ENCODE measurements around the gene C1RL. TPM values are rescaled to one million over a fixed set of nuclear protein-coding genes. Genes with fewer than 3 reads are reported as not detected.
"Not testable (repeated sequence)": the region's sequence is repeated elsewhere in the genome, so short reads cannot be mapped to it uniquely, and the experiment has no call there.

The C1RL gene
- total RNA-seq, 1 experiment from 2014 or later, result 2.4 TPM

DNA sequence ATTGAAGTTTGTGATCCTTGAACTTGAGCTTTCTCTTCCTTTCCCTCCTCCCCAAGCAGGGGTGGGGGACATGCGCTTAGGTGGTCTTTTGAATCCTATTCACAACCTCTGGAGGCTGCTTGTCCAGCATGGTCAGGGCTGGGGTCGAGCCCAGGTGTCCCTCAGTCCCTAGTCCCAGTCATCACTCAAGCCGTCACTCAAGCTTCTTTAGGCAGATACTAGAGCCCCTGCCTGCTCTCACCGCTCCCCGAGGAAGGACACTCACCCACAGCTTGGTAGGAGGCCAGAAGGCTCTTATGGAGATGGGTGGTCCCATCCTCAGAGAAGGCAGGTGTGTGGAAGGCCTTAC lies 532 bp upstream of the C1RL start:
- H3K27ac ChIP-seq (ENCODE audit: low read depth, low read length, poor library complexity, severe bottlenecking), result no peak overlapping the region
- peaks cover 9% of the 10 kb centered on the region for H3K9me3 ChIP-seq (ENCODE audit: low read depth, low read length, poor library complexity, severe bottlenecking)
- H3K27me3 ChIP-seq (replicated peaks; ENCODE audit: insufficient read depth, low read depth, low read length, poor library complexity), result no peaks in the 10 kb centered on the region
- ChIA-PET POLR2A (ENCODE audit: low non-redundant PET) (no interaction called here), CTCF (interaction anchor here (1.0 kb wide), 1 partner anchor 165 kb away, joined by 3 read pairs; no protein-coding TSS in a partner anchor)
- no peak overlapping the region for H3K4me3 ChIP-seq (ENCODE audit: low read depth, low read length, poor library complexity, severe bottlenecking)
- no peak for TF ChIP-seq EZH2 (IDR thresholded peaks at IDR 0.05; ENCODE audit: borderline replicate concordance, low read depth, low read length, poor library complexity, severe bottlenecking)
- TF ChIP-seq, protein P1, sequence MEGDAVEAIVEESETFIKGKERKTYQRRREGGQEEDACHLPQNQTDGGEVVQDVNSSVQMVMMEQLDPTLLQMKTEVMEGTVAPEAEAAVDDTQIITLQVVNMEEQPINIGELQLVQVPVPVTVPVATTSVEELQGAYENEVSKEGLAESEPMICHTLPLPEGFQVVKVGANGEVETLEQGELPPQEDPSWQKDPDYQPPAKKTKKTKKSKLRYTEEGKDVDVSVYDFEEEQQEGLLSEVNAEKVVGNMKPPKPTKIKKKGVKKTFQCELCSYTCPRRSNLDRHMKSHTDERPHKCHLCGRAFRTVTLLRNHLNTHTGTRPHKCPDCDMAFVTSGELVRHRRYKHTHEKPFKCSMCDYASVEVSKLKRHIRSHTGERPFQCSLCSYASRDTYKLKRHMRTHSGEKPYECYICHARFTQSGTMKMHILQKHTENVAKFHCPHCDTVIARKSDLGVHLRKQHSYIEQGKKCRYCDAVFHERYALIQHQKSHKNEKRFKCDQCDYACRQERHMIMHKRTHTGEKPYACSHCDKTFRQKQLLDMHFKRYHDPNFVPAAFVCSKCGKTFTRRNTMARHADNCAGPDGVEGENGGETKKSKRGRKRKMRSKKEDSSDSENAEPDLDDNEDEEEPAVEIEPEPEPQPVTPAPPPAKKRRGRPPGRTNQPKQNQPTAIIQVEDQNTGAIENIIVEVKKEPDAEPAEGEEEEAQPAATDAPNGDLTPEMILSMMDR (conservative IDR thresholded peaks at IDR 0.05; ENCODE audit: low read depth, low read length), result no peak
- intact Hi-C loops (cut with micrococcal nuclease; ENCODE audit: unreplicated experiment), result loop anchor here (1.0 kb wide), 1 partner anchor 165 kb away; the partner anchor contains the start of gene C12orf57
- no TSS peak for BruUV-seq (replicated peaks)
- no peak for DNase-seq (ENCODE audit: low spot score)
- no peaks in the 10 kb centered on the region for H3K4me1 ChIP-seq (ENCODE audit: insufficient read depth, low read length, poor library complexity, severe bottlenecking)
- H3K36me3 ChIP-seq (ENCODE audit: insufficient read depth, low read length, poor library complexity, severe bottlenecking), result no peaks in the 10 kb centered on the region

DNA sequence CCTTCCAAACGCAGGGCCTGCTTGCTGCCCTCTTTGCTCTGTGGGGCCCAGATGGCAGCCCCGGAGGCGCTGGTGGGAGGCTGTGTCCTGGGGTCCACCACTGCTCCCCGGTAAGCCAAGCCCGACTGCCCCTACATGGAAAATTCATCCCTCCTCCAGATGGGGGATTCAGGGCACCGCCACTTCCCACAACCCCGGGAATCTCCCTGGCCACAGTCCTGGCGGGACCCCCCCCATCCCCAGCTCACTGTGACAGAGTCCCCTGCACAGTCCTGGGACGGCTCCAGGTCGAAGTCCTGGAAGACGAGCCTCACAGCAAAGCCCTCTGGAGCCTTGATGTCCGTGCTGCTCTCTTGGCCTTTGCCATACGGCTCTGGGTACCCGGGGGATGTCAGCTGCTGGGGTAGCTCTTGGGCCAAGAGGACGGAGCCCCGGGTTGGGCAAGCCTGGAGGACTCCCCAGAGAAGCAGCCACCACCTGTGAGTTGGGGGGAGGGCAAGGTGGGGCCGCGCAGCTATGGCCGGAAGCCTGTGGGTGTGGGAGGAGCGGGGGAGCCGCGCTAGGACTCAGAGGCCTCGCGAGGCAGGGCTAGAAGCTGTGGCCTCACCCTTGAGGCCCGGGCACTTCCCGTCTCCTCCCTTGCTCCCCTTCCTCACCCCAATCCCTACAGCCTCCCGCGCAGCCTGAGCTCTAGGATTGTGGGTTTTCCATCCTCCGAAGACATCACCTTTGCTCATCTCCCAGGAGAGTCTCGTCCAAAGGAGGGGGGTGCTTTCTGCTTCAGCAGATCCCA lies 815 bp downstream of the C1RL start:
- no peaks in the 10 kb centered on the region for H3K36me3 ChIP-seq (ENCODE audit: insufficient read depth, low read length, poor library complexity, severe bottlenecking)
- H3K9me3 ChIP-seq (ENCODE audit: low read depth, low read length, poor library complexity, severe bottlenecking), result peaks cover 9% of the 10 kb centered on the region
- no peaks in the 10 kb centered on the region for H3K4me1 ChIP-seq (ENCODE audit: insufficient read depth, low read length, poor library complexity, severe bottlenecking)
- TF ChIP-seq EZH2 (IDR thresholded peaks at IDR 0.05; ENCODE audit: borderline replicate concordance, low read depth, low read length, poor library complexity, severe bottlenecking), result no peak
- TF ChIP-seq, protein P1 (conservative IDR thresholded peaks at IDR 0.05; ENCODE audit: low read depth, low read length), result no peak
- ChIA-PET CTCF (interaction anchor here (0.7 to 1.2 kb wide), 2 partner anchors 164 to 341 kb away, joined by 4 to 6 read pairs; partner anchors contain the start of genes C12orf57 and RNU7-1), POLR2A (ENCODE audit: low non-redundant PET) (interaction anchor here (0.5 to 0.7 kb wide), 2 partner anchors 164 to 235 kb away, joined by 3 to 13 read pairs; partner anchors contain the start of genes C12orf57 and SPSB2)
- DNase-seq (ENCODE audit: low spot score), result no peak
- H3K4me3 ChIP-seq (ENCODE audit: low read depth, low read length, poor library complexity, severe bottlenecking), result peak overlapping the region; percentile 42
- no peaks in the 10 kb centered on the region for H3K27me3 ChIP-seq (replicated peaks; ENCODE audit: insufficient read depth, low read depth, low read length, poor library complexity)
- no peak overlapping the region for H3K27ac ChIP-seq (ENCODE audit: low read depth, low read length, poor library complexity, severe bottlenecking)
- BruUV-seq (replicated peaks), result no TSS peak
- intact Hi-C loops (cut with micrococcal nuclease; ENCODE audit: unreplicated experiment), result no loop called here

DNA sequence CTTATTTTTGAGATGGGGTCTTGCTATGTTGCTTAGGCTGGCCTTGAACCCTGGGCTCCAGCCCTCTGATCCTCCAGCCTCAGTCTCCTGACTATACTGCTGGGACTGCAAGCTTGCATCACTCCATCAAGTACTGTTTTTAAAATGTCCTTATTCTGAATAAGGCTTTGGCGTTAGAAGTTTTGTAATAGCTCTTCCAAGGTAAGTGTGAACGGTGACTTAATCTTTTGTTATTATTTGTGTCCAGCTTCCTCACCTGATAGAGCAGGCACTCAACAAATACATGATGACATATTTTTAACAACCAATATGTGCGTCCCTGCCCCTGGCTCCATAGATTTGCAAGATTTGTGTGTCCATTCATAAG lies 1.4 kb downstream of the C1RL start:
- Histone ChIP-seq H3K4me3 (ENCODE audit: low read depth, low read length, poor library complexity, severe bottlenecking) (no peak overlapping the region), H3K27me3 (replicated peaks; ENCODE audit: insufficient read depth, low read depth, low read length, poor library complexity) (no peaks in the 10 kb centered on the region), H3K4me1 (ENCODE audit: insufficient read depth, low read length, poor library complexity, severe bottlenecking) (no peaks in the 10 kb centered on the region), H3K36me3 (ENCODE audit: insufficient read depth, low read length, poor library complexity, severe bottlenecking) (no peaks in the 10 kb centered on the region), H3K9me3 (ENCODE audit: low read depth, low read length, poor library complexity, severe bottlenecking) (peaks cover 9% of the 10 kb centered on the region), H3K27ac (ENCODE audit: low read depth, low read length, poor library complexity, severe bottlenecking) (no peak overlapping the region)
- TSS peak; percentile 35 for BruUV-seq (replicated peaks)
- ChIA-PET POLR2A (ENCODE audit: low non-redundant PET) (no interaction called here), CTCF (no interaction called here)
- DNase-seq (ENCODE audit: low spot score), result no peak
- no peak for TF ChIP-seq EZH2 (IDR thresholded peaks at IDR 0.05; ENCODE audit: borderline replicate concordance, low read depth, low read length, poor library complexity, severe bottlenecking)
- TF ChIP-seq, protein P1 (conservative IDR thresholded peaks at IDR 0.05; ENCODE audit: low read depth, low read length), result no peak
- intact Hi-C loops (cut with micrococcal nuclease; ENCODE audit: unreplicated experiment), result no loop called here

DNA sequence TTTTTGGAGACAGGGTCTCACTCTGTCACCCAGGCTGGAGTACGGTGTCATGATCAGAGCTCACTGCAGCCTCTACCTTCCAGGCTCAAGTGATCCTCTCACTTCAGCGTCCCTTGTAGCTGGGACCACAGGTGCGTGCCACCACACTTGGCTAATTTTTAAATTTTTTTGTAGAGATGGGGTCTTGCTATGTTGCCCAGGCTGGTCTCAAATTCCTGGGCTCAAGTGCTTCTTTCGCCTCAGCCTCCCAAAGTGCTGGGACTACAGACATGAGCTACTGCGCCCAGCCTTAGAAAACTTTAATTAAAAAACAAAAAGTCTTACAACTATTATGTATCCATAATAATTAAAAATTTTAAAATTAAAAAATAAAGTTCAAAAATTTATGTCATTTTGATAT lies 1.8 kb downstream of the C1RL start:
- POLR2A ChIA-PET (ENCODE audit: low non-redundant PET); H3K4me3 ChIP-seq (ENCODE audit: low read depth, low read length, poor library complexity, severe bottlenecking); H3K27ac ChIP-seq (ENCODE audit: low read depth, low read length, poor library complexity, severe bottlenecking); H3K27me3 ChIP-seq (replicated peaks; ENCODE audit: insufficient read depth, low read depth, low read length, poor library complexity); H3K9me3 ChIP-seq (ENCODE audit: low read depth, low read length, poor library complexity, severe bottlenecking); H3K36me3 ChIP-seq (ENCODE audit: insufficient read depth, low read length, poor library complexity, severe bottlenecking); BruUV-seq (replicated peaks); CTCF ChIA-PET; DNase-seq (ENCODE audit: low spot score); H3K4me1 ChIP-seq (ENCODE audit: insufficient read depth, low read length, poor library complexity, severe bottlenecking); intact Hi-C loops (cut with micrococcal nuclease; ENCODE audit: unreplicated experiment): not testable (repeated sequence)

Measured in A673 (cell line).